ENCODE data around the gene RAB3A. TPM values are rescaled to one million over a fixed set of nuclear protein-coding genes. Genes with fewer than 3 reads are reported as not detected.

Gene RAB3A
- total and polyA plus RNA-seq, 9 of the 15 experiments (the other 6 are each of a cell fraction or from before 2014, with no cell fraction given): 0.17 to 5.1 (median 0.90) TPM; not detected in 1

DNA sequence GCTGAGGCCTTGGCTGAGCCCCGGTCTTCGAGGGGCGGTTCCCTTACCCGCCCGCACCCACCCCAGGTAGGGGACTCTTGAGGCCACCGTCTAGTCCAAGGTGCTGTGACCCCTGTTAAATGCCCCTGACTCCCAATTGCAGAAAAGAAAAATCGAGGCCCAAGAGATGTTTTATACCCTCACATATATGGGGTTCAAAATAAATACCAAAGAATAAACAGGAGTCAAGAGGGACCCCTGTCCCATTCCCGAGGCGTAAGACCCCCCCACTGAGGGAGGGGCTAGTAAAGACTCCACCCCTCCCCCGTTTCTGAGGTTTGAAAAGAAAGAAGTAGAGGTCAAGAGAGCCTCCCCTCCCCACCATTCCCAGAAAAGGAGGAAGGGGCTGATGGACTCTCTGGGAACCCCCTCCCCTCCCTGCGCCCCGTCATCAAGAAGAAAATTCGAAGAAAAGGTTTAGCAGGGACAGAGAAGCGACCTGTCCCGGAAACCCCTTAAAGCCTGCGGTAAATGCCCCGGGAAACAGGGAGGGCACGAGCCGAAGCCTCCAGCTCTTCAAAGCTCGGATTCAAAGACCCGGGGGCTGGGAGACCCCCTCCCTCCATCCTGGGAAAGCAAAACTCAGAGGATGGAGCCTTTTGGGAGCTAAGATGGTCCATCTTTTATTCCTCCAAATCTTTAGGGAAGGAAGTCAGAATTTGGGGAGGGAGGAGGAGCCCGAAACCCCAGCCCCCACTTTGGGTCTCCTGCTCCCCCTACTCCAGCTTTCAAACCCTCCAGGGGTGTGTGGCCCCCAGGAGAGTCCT lies 755 bp upstream of the RAB3A start (continued):
- no peak for TF ChIP-seq POLR2B (IDR thresholded peaks at IDR 0.05; ENCODE audit: low read depth, partially characterized antibody)
- no peak for TF ChIP-seq RHOXF2B (CRISPR knock-in tag; conservative IDR thresholded peaks at IDR 0.05)
- TF ChIP-seq PURB (CRISPR knock-in tag; IDR thresholded peaks at IDR 0.05; ENCODE audit: low read depth): no peak
- no peak for TF ChIP-seq ARID2 (IDR thresholded peaks at IDR 0.05)
- TF ChIP-seq SP2 (IDR thresholded peaks at IDR 0.05; ENCODE audit: extremely low read depth, low read depth, low read length, poor library complexity, severe bottlenecking): no peak
- no peak for TF ChIP-seq ZNF707 (CRISPR knock-in tag; conservative IDR thresholded peaks at IDR 0.05)
- TF ChIP-seq, protein P1, sequence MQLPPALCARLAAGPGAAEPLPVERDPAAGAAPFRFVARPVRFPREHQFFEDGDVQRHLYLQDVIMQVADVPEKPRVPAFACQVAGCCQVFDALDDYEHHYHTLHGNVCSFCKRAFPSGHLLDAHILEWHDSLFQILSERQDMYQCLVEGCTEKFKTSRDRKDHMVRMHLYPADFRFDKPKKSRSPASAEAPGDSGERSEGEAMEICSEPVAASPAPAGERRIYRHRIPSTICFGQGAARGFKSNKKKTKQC (CRISPR knock-in tag; IDR thresholded peaks at IDR 0.05): no peak
- TF ChIP-seq NFE2 (IDR thresholded peaks at IDR 0.05; ENCODE audit: low read depth): no peak
- TF ChIP-seq NFATC3 (IDR thresholded peaks at IDR 0.05): peak; percentile 95
- TF ChIP-seq KAT8 (IDR thresholded peaks at IDR 0.05; ENCODE audit: low read depth): no peak
- TF ChIP-seq, protein P2, sequence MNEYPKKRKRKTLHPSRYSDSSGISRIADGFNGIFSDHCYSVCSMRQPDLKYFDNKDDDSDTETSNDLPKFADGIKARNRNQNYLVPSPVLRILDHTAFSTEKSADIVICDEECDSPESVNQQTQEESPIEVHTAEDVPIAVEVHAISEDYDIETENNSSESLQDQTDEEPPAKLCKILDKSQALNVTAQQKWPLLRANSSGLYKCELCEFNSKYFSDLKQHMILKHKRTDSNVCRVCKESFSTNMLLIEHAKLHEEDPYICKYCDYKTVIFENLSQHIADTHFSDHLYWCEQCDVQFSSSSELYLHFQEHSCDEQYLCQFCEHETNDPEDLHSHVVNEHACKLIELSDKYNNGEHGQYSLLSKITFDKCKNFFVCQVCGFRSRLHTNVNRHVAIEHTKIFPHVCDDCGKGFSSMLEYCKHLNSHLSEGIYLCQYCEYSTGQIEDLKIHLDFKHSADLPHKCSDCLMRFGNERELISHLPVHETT (CRISPR knock-in tag; conservative IDR thresholded peaks at IDR 0.05 in 1 of 2, IDR thresholded peaks at IDR 0.05 in 1 of 2): peak in 1 of 2 experiments; percentile 31; a peak in 1 of 4 replicates
- TF ChIP-seq CBX5 (IDR thresholded peaks at IDR 0.05; ENCODE audit: borderline replicate concordance, low read depth): no peak
- TF ChIP-seq, protein P3, sequence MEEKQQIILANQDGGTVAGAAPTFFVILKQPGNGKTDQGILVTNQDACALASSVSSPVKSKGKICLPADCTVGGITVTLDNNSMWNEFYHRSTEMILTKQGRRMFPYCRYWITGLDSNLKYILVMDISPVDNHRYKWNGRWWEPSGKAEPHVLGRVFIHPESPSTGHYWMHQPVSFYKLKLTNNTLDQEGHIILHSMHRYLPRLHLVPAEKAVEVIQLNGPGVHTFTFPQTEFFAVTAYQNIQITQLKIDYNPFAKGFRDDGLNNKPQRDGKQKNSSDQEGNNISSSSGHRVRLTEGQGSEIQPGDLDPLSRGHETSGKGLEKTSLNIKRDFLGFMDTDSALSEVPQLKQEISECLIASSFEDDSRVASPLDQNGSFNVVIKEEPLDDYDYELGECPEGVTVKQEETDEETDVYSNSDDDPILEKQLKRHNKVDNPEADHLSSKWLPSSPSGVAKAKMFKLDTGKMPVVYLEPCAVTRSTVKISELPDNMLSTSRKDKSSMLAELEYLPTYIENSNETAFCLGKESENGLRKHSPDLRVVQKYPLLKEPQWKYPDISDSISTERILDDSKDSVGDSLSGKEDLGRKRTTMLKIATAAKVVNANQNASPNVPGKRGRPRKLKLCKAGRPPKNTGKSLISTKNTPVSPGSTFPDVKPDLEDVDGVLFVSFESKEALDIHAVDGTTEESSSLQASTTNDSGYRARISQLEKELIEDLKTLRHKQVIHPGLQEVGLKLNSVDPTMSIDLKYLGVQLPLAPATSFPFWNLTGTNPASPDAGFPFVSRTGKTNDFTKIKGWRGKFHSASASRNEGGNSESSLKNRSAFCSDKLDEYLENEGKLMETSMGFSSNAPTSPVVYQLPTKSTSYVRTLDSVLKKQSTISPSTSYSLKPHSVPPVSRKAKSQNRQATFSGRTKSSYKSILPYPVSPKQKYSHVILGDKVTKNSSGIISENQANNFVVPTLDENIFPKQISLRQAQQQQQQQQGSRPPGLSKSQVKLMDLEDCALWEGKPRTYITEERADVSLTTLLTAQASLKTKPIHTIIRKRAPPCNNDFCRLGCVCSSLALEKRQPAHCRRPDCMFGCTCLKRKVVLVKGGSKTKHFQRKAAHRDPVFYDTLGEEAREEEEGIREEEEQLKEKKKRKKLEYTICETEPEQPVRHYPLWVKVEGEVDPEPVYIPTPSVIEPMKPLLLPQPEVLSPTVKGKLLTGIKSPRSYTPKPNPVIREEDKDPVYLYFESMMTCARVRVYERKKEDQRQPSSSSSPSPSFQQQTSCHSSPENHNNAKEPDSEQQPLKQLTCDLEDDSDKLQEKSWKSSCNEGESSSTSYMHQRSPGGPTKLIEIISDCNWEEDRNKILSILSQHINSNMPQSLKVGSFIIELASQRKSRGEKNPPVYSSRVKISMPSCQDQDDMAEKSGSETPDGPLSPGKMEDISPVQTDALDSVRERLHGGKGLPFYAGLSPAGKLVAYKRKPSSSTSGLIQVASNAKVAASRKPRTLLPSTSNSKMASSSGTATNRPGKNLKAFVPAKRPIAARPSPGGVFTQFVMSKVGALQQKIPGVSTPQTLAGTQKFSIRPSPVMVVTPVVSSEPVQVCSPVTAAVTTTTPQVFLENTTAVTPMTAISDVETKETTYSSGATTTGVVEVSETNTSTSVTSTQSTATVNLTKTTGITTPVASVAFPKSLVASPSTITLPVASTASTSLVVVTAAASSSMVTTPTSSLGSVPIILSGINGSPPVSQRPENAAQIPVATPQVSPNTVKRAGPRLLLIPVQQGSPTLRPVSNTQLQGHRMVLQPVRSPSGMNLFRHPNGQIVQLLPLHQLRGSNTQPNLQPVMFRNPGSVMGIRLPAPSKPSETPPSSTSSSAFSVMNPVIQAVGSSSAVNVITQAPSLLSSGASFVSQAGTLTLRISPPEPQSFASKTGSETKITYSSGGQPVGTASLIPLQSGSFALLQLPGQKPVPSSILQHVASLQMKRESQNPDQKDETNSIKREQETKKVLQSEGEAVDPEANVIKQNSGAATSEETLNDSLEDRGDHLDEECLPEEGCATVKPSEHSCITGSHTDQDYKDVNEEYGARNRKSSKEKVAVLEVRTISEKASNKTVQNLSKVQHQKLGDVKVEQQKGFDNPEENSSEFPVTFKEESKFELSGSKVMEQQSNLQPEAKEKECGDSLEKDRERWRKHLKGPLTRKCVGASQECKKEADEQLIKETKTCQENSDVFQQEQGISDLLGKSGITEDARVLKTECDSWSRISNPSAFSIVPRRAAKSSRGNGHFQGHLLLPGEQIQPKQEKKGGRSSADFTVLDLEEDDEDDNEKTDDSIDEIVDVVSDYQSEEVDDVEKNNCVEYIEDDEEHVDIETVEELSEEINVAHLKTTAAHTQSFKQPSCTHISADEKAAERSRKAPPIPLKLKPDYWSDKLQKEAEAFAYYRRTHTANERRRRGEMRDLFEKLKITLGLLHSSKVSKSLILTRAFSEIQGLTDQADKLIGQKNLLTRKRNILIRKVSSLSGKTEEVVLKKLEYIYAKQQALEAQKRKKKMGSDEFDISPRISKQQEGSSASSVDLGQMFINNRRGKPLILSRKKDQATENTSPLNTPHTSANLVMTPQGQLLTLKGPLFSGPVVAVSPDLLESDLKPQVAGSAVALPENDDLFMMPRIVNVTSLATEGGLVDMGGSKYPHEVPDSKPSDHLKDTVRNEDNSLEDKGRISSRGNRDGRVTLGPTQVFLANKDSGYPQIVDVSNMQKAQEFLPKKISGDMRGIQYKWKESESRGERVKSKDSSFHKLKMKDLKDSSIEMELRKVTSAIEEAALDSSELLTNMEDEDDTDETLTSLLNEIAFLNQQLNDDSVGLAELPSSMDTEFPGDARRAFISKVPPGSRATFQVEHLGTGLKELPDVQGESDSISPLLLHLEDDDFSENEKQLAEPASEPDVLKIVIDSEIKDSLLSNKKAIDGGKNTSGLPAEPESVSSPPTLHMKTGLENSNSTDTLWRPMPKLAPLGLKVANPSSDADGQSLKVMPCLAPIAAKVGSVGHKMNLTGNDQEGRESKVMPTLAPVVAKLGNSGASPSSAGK (IDR thresholded peaks at IDR 0.05): no peak
- TF ChIP-seq TAL1 (IDR thresholded peaks at IDR 0.05): no peak
- no peak for TF ChIP-seq ARID1B (IDR thresholded peaks at IDR 0.05)
